ENCODE results near the gene NBEA. TPM values are rescaled to one million over a fixed set of nuclear protein-coding genes. Genes with fewer than 3 reads are reported as not detected.
A peak's percentile ranks its signal among the peaks of the same experiment; 100 is the strongest.

Gene NBEA
- total RNA-seq, 1 donor from 2014 or later, result 27.3 TPM

GRCh38 chr13:35527451-35527850 is 585.4 kb downstream of the NBEA start:
- DNase-seq (ENCODE audit: low spot score), result no peak
- intact Hi-C loops (cut with DNase I), result no loop called here

GRCh38 chr13:35530147-35530546 is 588.1 kb downstream of the NBEA start:
- peak; percentile 73 for DNase-seq (ENCODE audit: low spot score)
- intact Hi-C loops (cut with DNase I), result no loop called here

GRCh38 chr13:35530581-35530980 is 588.5 kb downstream of the NBEA start:
- intact Hi-C loops (cut with DNase I), result no loop called here
- DNase-seq (ENCODE audit: low spot score), result no peak

GRCh38 chr13:35531526-35531925 is 589.5 kb downstream of the NBEA start:
- intact Hi-C loops (cut with DNase I), result no loop called here
- no peak for DNase-seq (ENCODE audit: low spot score)

GRCh38 chr13:35534343-35534742 is 592.3 kb downstream of the NBEA start:
- intact Hi-C loops (cut with DNase I), result no loop called here
- DNase-seq (ENCODE audit: low spot score), result no peak

GRCh38 chr13:35548790-35549189 is 606.7 kb downstream of the NBEA start:
- no peak for DNase-seq (ENCODE audit: low spot score)
- intact Hi-C loops (cut with DNase I), result no loop called here

- no peak for DNase-seq (ENCODE audit: low spot score)
- intact Hi-C loops (cut with DNase I), result no loop called here
These were observed 607.4 kb downstream of the NBEA start for GRCh38 chr13:35549481-35549880.

GRCh38 chr13:35552172-35552844 is 610.2 kb downstream of the NBEA start:
- intact Hi-C loops (cut with DNase I), result loop anchor here (5.0 kb wide), 1 partner anchor 45 kb away; no protein-coding TSS in a partner anchor
- DNase-seq (ENCODE audit: low spot score), result no peak

GRCh38 chr13:35554972-35555623 is 613.0 kb downstream of the NBEA start:
- intact Hi-C loops (cut with DNase I), result loop anchor here (5.0 kb wide), 1 partner anchor 42 kb away; no protein-coding TSS in a partner anchor

GRCh38 chr13:35557475-35557874 is 615.4 kb downstream of the NBEA start:
- no peak for DNase-seq (ENCODE audit: low spot score)
- intact Hi-C loops (cut with DNase I), result no loop called here

More at GRCh38 chr13:35554972-35555623, 613.0 kb downstream of the NBEA start:
- DNase-seq (ENCODE audit: low spot score), result no peak

GRCh38 chr13:35561540-35561939 is 619.5 kb downstream of the NBEA start:
- no peak for DNase-seq (ENCODE audit: low spot score)
- intact Hi-C loops (cut with DNase I), result no loop called here

- intact Hi-C loops (cut with DNase I), result no loop called here
These were observed 623.2 kb downstream of the NBEA start for GRCh38 chr13:35565273-35565672.

GRCh38 chr13:35566340-35566739 is 624.3 kb downstream of the NBEA start:
- DNase-seq (ENCODE audit: low spot score), result no peak
- intact Hi-C loops (cut with DNase I), result no loop called here

More at GRCh38 chr13:35565273-35565672, 623.2 kb downstream of the NBEA start:
- DNase-seq (ENCODE audit: low spot score), result no peak

GRCh38 chr13:35567406-35567980 is 625.4 kb downstream of the NBEA start:
- no peak for DNase-seq (ENCODE audit: low spot score)
- intact Hi-C loops (cut with DNase I), result no loop called here

- no peak for DNase-seq (ENCODE audit: low spot score)
- intact Hi-C loops (cut with DNase I), result no loop called here
These were observed 631.6 kb downstream of the NBEA start for GRCh38 chr13:35573639-35574038.

- intact Hi-C loops (cut with DNase I), result no loop called here
- no peak for DNase-seq (ENCODE audit: low spot score)
These were observed 650.4 kb downstream of the NBEA start for GRCh38 chr13:35592457-35592856.

- intact Hi-C loops (cut with DNase I), result no loop called here
- DNase-seq (ENCODE audit: low spot score), result no peak
These were observed 651.6 kb downstream of the NBEA start for GRCh38 chr13:35593651-35594050.

- intact Hi-C loops (cut with DNase I), result no loop called here
These were observed 652.0 kb downstream of the NBEA start for GRCh38 chr13:35594096-35594495.

GRCh38 chr13:35595181-35595580 is 653.1 kb downstream of the NBEA start:
- intact Hi-C loops (cut with DNase I), result loop anchor here (5.0 kb wide), 1 partner anchor 43 kb away; no protein-coding TSS in a partner anchor

More at GRCh38 chr13:35594096-35594495, 652.0 kb downstream of the NBEA start:
- no peak for DNase-seq (ENCODE audit: low spot score)

GRCh38 chr13:35596321-35597030 is 654.4 kb downstream of the NBEA start:
- intact Hi-C loops (cut with DNase I), result loop anchor here (5.0 kb wide), 1 partner anchor 44 kb away; no protein-coding TSS in a partner anchor
- DNase-seq (ENCODE audit: low spot score), result no peak

More at GRCh38 chr13:35595181-35595580, 653.1 kb downstream of the NBEA start:
- DNase-seq (ENCODE audit: low spot score), result no peak

Measured in cardiac septum (tissue), 1 donor.